ENCODE measurements around the gene NUAK1.

Gene NUAK1

DNA sequence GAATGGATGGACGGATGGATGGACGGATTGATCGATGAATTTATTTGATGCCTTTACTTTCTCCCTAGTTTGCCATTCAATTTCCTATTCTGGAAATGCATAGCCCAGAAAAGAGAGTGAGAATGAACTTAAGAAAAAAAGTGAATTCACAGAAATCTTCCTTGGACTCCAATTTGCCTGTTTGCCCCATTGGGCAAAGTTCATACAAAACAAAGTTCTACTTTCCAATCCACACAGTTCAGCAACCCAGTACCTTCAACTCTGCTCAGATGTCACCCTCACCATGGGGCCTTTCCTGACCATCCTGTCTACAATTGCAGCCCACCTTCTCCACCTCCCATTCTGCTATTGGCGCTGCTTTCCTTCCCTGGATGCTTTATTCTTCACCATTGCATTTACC is 8.2 kb upstream of the NUAK1 start:
- TF ChIP-seq, protein P1, sequence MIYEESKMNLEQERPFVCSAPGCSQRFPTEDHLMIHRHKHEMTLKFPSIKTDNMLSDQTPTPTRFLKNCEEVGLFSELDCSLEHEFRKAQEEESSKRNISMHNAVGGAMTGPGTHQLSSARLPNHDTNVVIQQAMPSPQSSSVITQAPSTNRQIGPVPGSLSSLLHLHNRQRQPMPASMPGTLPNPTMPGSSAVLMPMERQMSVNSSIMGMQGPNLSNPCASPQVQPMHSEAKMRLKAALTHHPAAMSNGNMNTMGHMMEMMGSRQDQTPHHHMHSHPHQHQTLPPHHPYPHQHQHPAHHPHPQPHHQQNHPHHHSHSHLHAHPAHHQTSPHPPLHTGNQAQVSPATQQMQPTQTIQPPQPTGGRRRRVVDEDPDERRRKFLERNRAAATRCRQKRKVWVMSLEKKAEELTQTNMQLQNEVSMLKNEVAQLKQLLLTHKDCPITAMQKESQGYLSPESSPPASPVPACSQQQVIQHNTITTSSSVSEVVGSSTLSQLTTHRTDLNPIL (CRISPR knock-in tag; IDR thresholded peaks at IDR 0.05; ENCODE audit: low read depth) = no peak
- TF ChIP-seq ZFP30 (CRISPR knock-in tag; IDR thresholded peaks at IDR 0.05) (no peak), ZNF565 (CRISPR knock-in tag; conservative IDR thresholded peaks at IDR 0.05; ENCODE audit: low read depth) (no peak)
- TF ChIP-seq, protein P2, sequence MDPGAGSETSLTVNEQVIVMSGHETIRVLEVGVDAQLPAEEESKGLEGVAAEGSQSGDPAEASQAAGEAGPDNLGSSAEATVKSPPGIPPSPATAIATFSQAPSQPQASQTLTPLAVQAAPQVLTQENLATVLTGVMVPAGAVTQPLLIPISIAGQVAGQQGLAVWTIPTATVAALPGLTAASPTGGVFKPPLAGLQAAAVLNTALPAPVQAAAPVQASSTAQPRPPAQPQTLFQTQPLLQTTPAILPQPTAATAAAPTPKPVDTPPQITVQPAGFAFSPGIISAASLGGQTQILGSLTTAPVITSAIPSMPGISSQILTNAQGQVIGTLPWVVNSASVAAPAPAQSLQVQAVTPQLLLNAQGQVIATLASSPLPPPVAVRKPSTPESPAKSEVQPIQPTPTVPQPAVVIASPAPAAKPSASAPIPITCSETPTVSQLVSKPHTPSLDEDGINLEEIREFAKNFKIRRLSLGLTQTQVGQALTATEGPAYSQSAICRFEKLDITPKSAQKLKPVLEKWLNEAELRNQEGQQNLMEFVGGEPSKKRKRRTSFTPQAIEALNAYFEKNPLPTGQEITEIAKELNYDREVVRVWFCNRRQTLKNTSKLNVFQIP (CRISPR knock-in tag; IDR thresholded peaks at IDR 0.05; ENCODE audit: borderline replicate concordance, low read depth) = no peak
- no peak for ATAC-seq

DNA sequence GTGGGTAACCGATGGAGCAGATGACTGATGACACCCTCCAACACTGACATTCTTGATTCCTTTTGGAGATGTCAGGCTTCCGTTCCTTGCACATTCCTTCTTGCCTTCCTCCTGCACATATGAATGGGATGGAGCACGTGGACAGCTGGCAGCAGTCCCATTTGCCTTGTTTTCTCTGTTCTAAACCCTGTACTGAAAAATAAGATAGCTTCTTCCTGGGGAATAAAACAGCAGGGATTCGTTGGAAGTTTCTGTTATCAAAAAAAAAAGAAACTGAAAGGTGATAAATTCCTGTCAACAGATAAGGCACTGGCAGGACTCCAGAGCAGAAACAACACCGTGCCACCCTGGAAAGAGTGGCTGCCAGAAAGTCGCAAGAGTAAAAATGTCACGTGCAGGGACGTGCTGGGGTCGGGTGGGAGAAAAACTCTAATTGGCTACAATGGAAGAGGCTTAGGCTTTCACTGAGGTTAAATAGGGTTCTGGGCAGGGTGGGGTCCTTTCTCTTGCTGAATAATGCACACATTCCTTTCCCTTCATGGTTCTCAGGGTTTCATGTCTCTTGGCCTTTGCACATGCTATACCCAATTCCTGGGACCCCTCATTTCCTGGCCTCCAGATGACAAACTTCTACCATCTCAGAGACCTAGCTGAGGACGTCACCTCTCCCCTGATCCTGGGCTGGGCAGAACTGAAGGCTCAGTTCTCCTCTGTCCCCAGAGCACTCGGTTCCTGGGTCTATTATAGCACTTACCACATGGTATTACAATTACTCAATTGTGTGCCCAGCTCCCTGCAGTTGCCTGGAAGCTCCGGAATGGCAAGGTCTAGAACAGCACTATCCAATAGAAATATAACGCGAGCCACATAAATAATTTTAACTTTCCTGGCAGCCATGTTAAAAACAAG is 7.0 kb upstream of the NUAK1 start:
- ATAC-seq = no peak
- TF ChIP-seq TCF4 (CRISPR knock-in tag; IDR thresholded peaks at IDR 0.05; ENCODE audit: borderline replicate concordance) (no peak), ESRRG (CRISPR knock-in tag; IDR thresholded peaks at IDR 0.05) (no peak), ZNF70 (CRISPR knock-in tag; IDR thresholded peaks at IDR 0.05) (no peak), ARNTL (CRISPR knock-in tag; IDR thresholded peaks at IDR 0.05; ENCODE audit: borderline replicate concordance, low read depth) (no peak), RARB (CRISPR knock-in tag; IDR thresholded peaks at IDR 0.05) (no peak), OSR1 (CRISPR knock-in tag; IDR thresholded peaks at IDR 0.05) (no peak), CSDC2 (CRISPR knock-in tag; IDR thresholded peaks at IDR 0.05) (no peak), SNAI2 (CRISPR knock-in tag; IDR thresholded peaks at IDR 0.05) (no peak), ZFP3 (CRISPR knock-in tag; IDR thresholded peaks at IDR 0.05) (no peak), TOX (CRISPR knock-in tag; IDR thresholded peaks at IDR 0.05; ENCODE audit: borderline replicate concordance) (no peak), ZNF565 (CRISPR knock-in tag; conservative IDR thresholded peaks at IDR 0.05; ENCODE audit: low read depth) (no peak), ZC3H10 (CRISPR knock-in tag; IDR thresholded peaks at IDR 0.05) (no peak), ZFP30 (CRISPR knock-in tag; IDR thresholded peaks at IDR 0.05) (no peak), BACH2 (CRISPR knock-in tag; IDR thresholded peaks at IDR 0.05; ENCODE audit: borderline replicate concordance) (no peak), PPARA (CRISPR knock-in tag; IDR thresholded peaks at IDR 0.05; ENCODE audit: borderline replicate concordance) (no peak), GLIS3 (CRISPR knock-in tag; IDR thresholded peaks at IDR 0.05) (no peak), ZNF8 (CRISPR knock-in tag; IDR thresholded peaks at IDR 0.05) (no peak)
- TF ChIP-seq, protein P1 (CRISPR knock-in tag; IDR thresholded peaks at IDR 0.05; ENCODE audit: low read depth) = no peak
- TF ChIP-seq, protein P3, sequence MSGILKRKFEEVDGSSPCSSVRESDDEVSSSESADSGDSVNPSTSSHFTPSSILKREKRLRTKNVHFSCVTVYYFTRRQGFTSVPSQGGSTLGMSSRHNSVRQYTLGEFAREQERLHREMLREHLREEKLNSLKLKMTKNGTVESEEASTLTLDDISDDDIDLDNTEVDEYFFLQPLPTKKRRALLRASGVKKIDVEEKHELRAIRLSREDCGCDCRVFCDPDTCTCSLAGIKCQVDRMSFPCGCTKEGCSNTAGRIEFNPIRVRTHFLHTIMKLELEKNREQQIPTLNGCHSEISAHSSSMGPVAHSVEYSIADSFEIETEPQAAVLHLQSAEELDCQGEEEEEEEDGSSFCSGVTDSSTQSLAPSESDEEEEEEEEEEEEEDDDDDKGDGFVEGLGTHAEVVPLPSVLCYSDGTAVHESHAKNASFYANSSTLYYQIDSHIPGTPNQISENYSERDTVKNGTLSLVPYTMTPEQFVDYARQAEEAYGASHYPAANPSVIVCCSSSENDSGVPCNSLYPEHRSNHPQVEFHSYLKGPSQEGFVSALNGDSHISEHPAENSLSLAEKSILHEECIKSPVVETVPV (CRISPR knock-in tag; IDR thresholded peaks at IDR 0.05) = no peak
- TF ChIP-seq, protein P4, sequence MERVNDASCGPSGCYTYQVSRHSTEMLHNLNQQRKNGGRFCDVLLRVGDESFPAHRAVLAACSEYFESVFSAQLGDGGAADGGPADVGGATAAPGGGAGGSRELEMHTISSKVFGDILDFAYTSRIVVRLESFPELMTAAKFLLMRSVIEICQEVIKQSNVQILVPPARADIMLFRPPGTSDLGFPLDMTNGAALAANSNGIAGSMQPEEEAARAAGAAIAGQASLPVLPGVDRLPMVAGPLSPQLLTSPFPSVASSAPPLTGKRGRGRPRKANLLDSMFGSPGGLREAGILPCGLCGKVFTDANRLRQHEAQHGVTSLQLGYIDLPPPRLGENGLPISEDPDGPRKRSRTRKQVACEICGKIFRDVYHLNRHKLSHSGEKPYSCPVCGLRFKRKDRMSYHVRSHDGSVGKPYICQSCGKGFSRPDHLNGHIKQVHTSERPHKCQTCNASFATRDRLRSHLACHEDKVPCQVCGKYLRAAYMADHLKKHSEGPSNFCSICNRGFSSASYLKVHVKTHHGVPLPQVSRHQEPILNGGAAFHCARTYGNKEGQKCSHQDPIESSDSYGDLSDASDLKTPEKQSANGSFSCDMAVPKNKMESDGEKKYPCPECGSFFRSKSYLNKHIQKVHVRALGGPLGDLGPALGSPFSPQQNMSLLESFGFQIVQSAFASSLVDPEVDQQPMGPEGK (CRISPR knock-in tag; IDR thresholded peaks at IDR 0.05; ENCODE audit: borderline replicate concordance) = no peak

DNA sequence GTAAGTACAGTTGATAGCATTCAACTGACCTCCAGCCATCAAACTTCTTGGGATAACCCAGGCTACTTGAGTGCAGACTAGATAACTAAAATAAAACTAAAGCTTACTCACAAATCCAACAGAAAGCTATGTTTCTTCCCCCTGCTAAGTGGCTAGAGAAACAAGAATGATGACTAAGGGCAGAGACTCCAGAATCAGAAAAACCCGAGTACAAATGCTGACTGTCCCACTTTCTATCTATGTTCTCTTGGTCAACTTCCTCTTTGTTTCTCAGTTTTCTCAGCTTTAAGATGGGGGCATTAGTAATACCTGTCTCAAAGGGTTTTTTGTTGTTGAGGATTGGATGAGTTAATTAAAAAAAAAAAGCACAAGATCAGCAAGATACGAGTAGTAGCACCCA is 6.1 kb upstream of the NUAK1 start:
- ATAC-seq = no peak
- TF ChIP-seq ISL1 (CRISPR knock-in tag; IDR thresholded peaks at IDR 0.05) (no peak), ZFP30 (CRISPR knock-in tag; IDR thresholded peaks at IDR 0.05) (no peak)
- TF ChIP-seq, protein P2 (CRISPR knock-in tag; IDR thresholded peaks at IDR 0.05; ENCODE audit: borderline replicate concordance, low read depth) = no peak

All from SK-N-SH treated with all-trans-retinoic acid at 6 μM for 48 hours (cell line).